ENCODE results near the gene TMEM250. TPM values are rescaled to one million over a fixed set of nuclear protein-coding genes. Genes with fewer than 3 reads are reported as not detected.

Gene TMEM250, protein sequence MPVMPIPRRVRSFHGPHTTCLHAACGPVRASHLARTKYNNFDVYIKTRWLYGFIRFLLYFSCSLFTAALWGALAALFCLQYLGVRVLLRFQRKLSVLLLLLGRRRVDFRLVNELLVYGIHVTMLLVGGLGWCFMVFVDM
- polyA plus RNA-seq (2012; ENCODE audit: low read depth, missing spikeins) = 7.7 TPM

DNA sequence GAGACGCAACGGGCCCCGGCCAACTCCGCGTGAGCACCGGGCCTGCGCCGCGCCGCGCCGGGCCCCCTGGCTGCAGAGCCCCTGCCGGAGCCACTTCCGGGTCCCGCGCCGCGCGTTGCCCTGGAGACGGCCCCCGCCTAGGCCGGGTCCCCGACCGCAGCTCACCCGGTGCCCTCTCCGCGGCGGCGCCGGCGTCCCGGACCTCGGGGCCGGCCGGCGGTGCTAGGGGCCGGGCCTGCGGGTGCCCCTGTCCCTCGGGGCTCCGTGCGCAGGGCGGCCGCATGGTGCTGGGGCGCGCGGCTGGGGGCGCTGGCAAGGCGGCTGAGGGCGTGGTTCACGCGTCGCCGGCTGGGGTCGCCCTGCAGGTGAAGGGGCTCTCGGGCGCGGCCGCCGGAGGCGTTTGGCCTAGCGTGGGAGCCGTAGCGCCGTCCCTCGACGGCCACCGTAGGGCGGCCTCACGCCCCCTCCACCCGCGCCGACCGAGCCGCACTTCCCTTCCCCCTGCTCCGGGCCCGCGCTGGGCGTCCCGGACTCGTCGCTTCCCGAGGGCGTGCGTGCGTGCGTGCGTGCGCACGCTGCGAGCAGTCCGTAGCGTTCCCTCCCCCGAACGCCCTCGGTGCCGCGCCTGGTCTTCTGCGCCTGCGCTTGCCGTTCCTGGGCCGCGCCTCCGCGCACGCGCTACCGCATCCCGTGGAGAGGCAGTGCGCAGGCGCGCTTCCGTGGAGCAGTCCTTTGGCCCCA is at the start of gene TMEM250:
TMEM250 (minus strand) TSS at position 556 of the 741 bp plus-strand sequence. CDS start 1,975 bp downstream, outside the sequence.
- FAIRE-seq (peak; percentile 100), DNase-seq (ENCODE audit: insufficient read length, low spot score) (peak; percentile 95)

DNA sequence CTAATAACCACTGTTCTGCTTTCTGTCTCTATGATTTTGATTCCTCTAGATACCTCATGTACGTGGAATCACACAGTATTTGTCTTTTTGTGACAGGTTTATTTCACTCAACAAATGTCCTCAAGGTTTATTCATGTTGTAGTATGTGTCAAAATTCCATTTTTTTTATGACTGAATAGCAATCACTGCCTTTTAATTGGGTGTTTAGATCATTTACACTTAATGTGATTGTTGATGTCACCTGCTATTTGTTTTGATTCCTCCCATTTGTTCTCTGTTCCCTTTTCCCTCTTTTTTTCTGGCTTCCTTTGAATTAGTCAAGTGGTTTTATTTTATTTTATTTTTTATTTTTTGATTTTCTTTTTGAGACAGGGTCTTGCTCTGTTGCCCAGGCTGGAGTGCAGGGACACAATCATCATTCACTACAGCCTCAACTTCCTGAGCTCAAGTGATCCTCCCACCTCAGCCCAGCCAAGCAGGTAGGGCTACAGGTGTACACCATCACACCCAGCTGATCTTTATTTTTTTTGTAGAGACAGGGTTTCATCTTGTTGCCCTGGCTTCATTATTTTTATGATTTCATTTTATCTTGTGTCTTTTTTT is 44.7 kb upstream of the TMEM250 start:
- DNase-seq (ENCODE audit: insufficient read length, low spot score) (no peak), FAIRE-seq (no peak)
- TF ChIP-seq POLR2AphosphoS5 (IDR thresholded peaks at IDR 0.05; ENCODE audit: low read depth, low read length) (no peak), POU2F2 (IDR thresholded peaks at IDR 0.05; ENCODE audit: low read depth, low read length) (no peak), POLR2A (IDR thresholded peaks at IDR 0.05; ENCODE audit: low read depth, low read length) (no peak), PAX5 (IDR thresholded peaks at IDR 0.05; ENCODE audit: insufficient read depth, low read length, severe bottlenecking) (no peak), SPI1 (IDR thresholded peaks at IDR 0.05; ENCODE audit: low read depth, low read length) (no peak), TAF1 (IDR thresholded peaks at IDR 0.05; ENCODE audit: low read depth, low read length) (no peak)

More for the DNA sequence above, at the start of gene TMEM250:
- TF ChIP-seq PAX5 (IDR thresholded peaks at IDR 0.05; ENCODE audit: insufficient read depth, low read length, severe bottlenecking) (no peak), TAF1 (IDR thresholded peaks at IDR 0.05; ENCODE audit: low read depth, low read length) (0 out of 2 replicates have a peak, but pooled peaks have one; percentile 15), POLR2AphosphoS5 (IDR thresholded peaks at IDR 0.05; ENCODE audit: low read depth, low read length) (no peak; the same call in 1 of the 2 replicates), POU2F2 (IDR thresholded peaks at IDR 0.05; ENCODE audit: low read depth, low read length) (no peak), POLR2A (IDR thresholded peaks at IDR 0.05; ENCODE audit: low read depth, low read length) (no peak; the same call in 1 of the 2 replicates), SPI1 (IDR thresholded peaks at IDR 0.05; ENCODE audit: low read depth, low read length) (peak; percentile 65)

DNA sequence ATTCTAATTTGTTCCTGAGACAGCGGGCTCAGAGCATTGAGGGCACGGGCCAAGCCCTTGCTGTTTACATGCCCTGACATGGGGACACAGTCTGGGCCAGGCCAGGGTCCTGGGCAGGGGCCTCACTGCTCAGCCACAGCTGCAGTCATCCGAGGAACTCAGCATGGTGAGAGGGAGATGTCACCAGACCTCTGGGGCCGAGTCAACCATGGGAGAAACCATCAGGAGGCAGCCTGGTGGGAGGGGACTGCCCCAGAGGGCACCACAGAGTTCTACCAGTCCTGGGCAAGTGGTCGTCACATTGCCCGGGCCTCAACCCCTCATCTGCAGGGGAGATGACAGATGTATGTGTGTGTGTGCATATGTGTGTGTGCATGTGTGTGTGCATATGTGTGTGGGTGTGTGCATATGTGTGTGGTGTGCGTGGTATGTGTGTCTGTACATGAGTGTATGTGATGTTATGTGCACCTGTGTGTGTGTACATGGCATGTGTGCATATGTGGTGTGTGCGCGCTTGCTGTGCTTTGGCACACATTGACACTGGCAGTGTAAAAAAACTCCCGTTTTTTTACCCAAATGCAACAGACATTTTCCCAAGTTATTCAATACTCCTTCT is 42.4 kb upstream of the TMEM250 start:
- FAIRE-seq = peak; percentile 50
- TF ChIP-seq POLR2AphosphoS5 (IDR thresholded peaks at IDR 0.05; ENCODE audit: low read depth, low read length) = no peak
- TF ChIP-seq SPI1 (IDR thresholded peaks at IDR 0.05; ENCODE audit: low read depth, low read length) = no peak
- TF ChIP-seq POLR2A (IDR thresholded peaks at IDR 0.05; ENCODE audit: low read depth, low read length) = no peak
- no peak for TF ChIP-seq TAF1 (IDR thresholded peaks at IDR 0.05; ENCODE audit: low read depth, low read length)
- no peak for TF ChIP-seq PAX5 (IDR thresholded peaks at IDR 0.05; ENCODE audit: insufficient read depth, low read length, severe bottlenecking)
- no peak for TF ChIP-seq POU2F2 (IDR thresholded peaks at IDR 0.05; ENCODE audit: low read depth, low read length)

DNA sequence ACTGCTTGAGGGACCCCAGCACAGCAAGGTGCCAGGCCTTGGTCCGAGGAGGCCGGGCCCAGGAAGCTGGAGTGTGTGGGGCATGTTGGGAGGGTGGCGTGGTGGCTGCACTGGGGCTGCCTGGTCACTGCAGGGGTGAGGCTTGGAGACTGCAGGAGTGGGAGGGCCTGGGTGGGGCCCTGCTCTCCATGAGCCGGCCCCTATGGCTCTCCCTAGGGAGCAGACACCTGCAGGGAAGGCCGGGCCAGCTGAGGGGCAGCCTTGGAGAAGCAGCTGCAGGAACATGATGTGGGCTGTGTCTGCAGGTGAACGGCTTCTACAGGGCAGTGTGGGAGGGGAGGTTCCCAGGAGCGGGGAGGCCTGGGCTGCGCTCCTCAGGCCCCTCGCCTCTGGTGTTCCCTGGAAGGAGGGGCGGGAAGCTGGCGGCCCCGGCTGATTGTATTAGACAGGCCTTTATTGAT is 41.7 kb upstream of the TMEM250 start:
- FAIRE-seq = no peak
- TF ChIP-seq TAF1 (IDR thresholded peaks at IDR 0.05; ENCODE audit: low read depth, low read length) (no peak), SPI1 (IDR thresholded peaks at IDR 0.05; ENCODE audit: low read depth, low read length) (no peak), POU2F2 (IDR thresholded peaks at IDR 0.05; ENCODE audit: low read depth, low read length) (no peak), POLR2A (IDR thresholded peaks at IDR 0.05; ENCODE audit: low read depth, low read length) (no peak), PAX5 (IDR thresholded peaks at IDR 0.05; ENCODE audit: insufficient read depth, low read length, severe bottlenecking) (no peak), POLR2AphosphoS5 (IDR thresholded peaks at IDR 0.05; ENCODE audit: low read depth, low read length) (no peak)
- DNase-seq (ENCODE audit: insufficient read length, low spot score) = no peak

More for the DNA sequence above, 42.4 kb upstream of the TMEM250 start:
- DNase-seq (ENCODE audit: insufficient read length, low spot score) = no peak

DNA sequence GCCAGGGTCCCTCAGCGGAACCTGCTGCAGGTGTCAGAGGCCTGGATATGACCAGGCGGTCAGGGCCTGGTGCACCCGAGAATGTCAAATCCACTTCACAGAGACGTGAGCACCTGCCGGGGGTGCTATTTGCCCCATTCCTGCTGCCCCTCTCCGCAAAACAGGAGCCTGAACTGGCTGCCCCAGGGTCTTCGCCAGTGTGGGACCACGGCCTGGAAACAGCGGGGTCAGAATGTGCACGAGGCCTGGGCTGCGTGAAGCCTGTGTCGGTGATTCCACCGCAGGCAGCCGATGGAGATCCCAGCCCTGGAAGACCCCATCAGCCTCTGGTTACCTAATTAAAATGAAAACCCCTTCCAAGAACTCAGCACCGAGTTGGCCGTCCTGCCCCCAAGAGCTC is 41.2 kb upstream of the TMEM250 start:
- no peak for FAIRE-seq
- TF ChIP-seq SPI1 (IDR thresholded peaks at IDR 0.05; ENCODE audit: low read depth, low read length) (no peak), PAX5 (IDR thresholded peaks at IDR 0.05; ENCODE audit: insufficient read depth, low read length, severe bottlenecking) (no peak), TAF1 (IDR thresholded peaks at IDR 0.05; ENCODE audit: low read depth, low read length) (no peak)
- no peak for DNase-seq (ENCODE audit: insufficient read length, low spot score)

DNA sequence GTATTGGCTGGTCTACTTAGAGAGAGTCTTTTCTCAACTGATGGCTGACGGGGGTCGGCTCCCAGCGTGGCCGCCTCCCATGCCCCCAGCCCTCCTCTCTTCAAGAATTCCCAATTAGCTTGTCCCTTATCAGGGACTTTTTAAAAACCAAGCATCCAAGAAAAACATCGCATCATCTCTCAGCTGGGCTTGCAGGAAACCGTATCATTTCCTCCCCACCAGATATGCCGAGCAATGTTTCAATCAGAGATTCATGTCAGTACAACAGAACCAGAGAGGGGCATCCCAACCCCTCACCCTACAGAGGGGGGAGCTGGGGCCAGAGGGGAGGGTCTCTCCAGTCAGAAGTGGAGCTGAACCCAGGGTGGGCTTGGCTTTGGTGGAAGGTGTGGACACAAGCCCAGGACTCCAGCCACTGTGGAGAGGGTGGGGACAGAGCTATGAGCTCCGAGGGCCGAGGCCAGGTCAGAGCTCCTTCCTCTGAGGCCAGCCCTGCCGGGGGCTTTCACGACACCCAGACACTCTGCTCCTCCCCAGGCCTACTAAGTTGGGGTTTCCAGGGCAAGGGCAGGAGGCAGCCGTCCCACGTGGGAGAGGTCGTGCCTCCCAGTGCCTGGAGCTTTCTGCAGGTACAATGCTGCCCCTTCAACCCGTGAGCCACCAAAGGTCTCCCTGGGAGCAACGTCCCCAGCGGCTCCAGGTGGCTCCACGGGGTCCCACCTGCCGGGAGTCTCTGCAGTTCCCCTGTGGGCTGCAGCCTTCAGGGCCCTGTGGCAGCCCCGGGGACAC is 39.0 kb upstream of the TMEM250 start:
- FAIRE-seq = no peak
- TF ChIP-seq POLR2A (IDR thresholded peaks at IDR 0.05; ENCODE audit: low read depth, low read length) (no peak), PAX5 (IDR thresholded peaks at IDR 0.05; ENCODE audit: insufficient read depth, low read length, severe bottlenecking) (no peak), TAF1 (IDR thresholded peaks at IDR 0.05; ENCODE audit: low read depth, low read length) (no peak), POLR2AphosphoS5 (IDR thresholded peaks at IDR 0.05; ENCODE audit: low read depth, low read length) (no peak), SPI1 (IDR thresholded peaks at IDR 0.05; ENCODE audit: low read depth, low read length) (no peak), POU2F2 (IDR thresholded peaks at IDR 0.05; ENCODE audit: low read depth, low read length) (no peak)
- DNase-seq (ENCODE audit: insufficient read length, low spot score) = no peak

DNA sequence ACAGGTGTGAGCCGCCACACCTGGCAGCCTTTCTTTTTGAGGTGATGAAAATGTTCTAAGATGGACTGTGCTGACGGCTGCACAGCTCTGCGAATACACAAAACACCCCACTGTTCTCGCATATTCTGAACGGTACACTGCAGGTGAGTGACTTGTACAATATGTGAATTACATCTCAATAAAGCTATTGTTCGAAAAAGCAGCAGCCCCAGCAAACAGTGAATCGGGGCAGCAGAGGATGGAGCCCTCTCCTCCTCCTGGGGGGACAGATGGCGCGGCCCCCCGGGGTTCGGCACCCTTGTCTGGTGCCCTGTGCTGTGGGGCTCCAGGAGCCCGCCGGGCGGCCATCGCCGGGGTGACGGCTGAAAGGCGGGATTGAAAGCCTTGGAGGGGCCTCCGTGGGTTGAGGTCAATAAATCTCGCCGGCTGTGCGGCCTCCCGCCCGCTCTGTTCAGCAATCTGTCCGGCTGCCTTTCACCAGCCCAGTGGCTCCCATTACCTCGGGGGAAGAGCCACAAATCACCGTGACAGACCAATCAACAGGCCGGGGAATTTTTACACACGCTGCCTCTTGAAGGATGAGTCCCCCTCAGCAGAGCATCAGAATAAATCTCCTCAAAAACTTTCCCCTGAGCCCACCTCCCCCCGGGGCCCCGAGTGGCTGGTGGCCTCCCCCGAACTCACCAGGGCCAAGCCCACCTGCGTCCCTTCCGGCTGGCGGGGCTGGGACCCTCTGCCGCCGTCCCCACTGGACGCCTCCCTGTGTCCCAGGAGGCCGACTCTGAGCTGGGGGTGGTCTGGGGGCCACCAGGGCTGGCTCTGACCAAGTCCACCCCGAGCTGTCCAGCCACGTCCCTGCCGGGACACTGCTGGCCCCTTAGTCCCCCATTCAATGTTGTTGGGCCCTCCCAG is 37.8 kb upstream of the TMEM250 start:
- FAIRE-seq (no peak), DNase-seq (ENCODE audit: insufficient read length, low spot score) (no peak)
- TF ChIP-seq TAF1 (IDR thresholded peaks at IDR 0.05; ENCODE audit: low read depth, low read length) (no peak), POLR2AphosphoS5 (IDR thresholded peaks at IDR 0.05; ENCODE audit: low read depth, low read length) (no peak), PAX5 (IDR thresholded peaks at IDR 0.05; ENCODE audit: insufficient read depth, low read length, severe bottlenecking) (no peak), POLR2A (IDR thresholded peaks at IDR 0.05; ENCODE audit: low read depth, low read length) (no peak), POU2F2 (IDR thresholded peaks at IDR 0.05; ENCODE audit: low read depth, low read length) (no peak), SPI1 (IDR thresholded peaks at IDR 0.05; ENCODE audit: low read depth, low read length) (no peak)
